ENCODE data around the gene LTBP1.

LTBP1 gene

GRCh38 chr2:33236482-33237385 lies 290.0 kb downstream of the LTBP1 start:
- DNase-seq: no peak

GRCh38 chr2:33238111-33238510 lies 291.4 kb downstream of the LTBP1 start:
- DNase-seq: no peak

GRCh38 chr2:33240178-33240577 lies 293.4 kb downstream of the LTBP1 start:
- no peak for DNase-seq

- no peak for DNase-seq
These were observed 294.3 kb downstream of the LTBP1 start for GRCh38 chr2:33241072-33241471.

- no peak for DNase-seq
These were observed 294.8 kb downstream of the LTBP1 start for GRCh38 chr2:33241581-33241980.

- DNase-seq: no peak
These were observed 296.1 kb downstream of the LTBP1 start for GRCh38 chr2:33242845-33243244.

GRCh38 chr2:33246432-33246831 lies 299.7 kb downstream of the LTBP1 start:
- no peak for DNase-seq

GRCh38 chr2:33247365-33247764 lies 300.6 kb downstream of the LTBP1 start:
- DNase-seq: no peak

- no peak for DNase-seq
These were observed 303.8 kb downstream of the LTBP1 start for GRCh38 chr2:33250417-33251029.

GRCh38 chr2:33256162-33256755 lies 309.5 kb downstream of the LTBP1 start:
- DNase-seq: no peak

GRCh38 chr2:33258387-33258786 lies 311.6 kb downstream of the LTBP1 start:
- DNase-seq: no peak

- DNase-seq: no peak
These were observed 315.3 kb downstream of the LTBP1 start for GRCh38 chr2:33262097-33262496.

- no peak for DNase-seq
These were observed 318.0 kb downstream of the LTBP1 start for GRCh38 chr2:33264766-33265165.

- no peak for DNase-seq
These were observed 319.0 kb downstream of the LTBP1 start for GRCh38 chr2:33265584-33266338.

- DNase-seq: no peak
These were observed 319.7 kb downstream of the LTBP1 start for GRCh38 chr2:33266467-33266866.

GRCh38 chr2:33267043-33267442 lies 320.3 kb downstream of the LTBP1 start:
- DNase-seq: no peak

- DNase-seq: peak; percentile 12
These were observed 321.0 kb downstream of the LTBP1 start for GRCh38 chr2:33267756-33268155.

- DNase-seq: no peak
These were observed 321.6 kb downstream of the LTBP1 start for GRCh38 chr2:33268246-33268831.

- DNase-seq: no peak
These were observed 325.2 kb downstream of the LTBP1 start for GRCh38 chr2:33272001-33272400.

GRCh38 chr2:33273479-33273878 lies 326.7 kb downstream of the LTBP1 start:
- DNase-seq: no peak

GRCh38 chr2:33274524-33274923 lies 327.8 kb downstream of the LTBP1 start:
- DNase-seq: no peak

- DNase-seq: peak; percentile 2
These were observed 329.1 kb downstream of the LTBP1 start for GRCh38 chr2:33275689-33276444.
